Measurements from ENCODE around the gene MRPL55. TPM values are rescaled to one million over a fixed set of nuclear protein-coding genes. Genes with fewer than 3 reads are reported as not detected.

MRPL55 gene
- total and polyA plus RNA-seq, 2 of the 13 experiments (the other 11 are each of a cell fraction or from before 2014, with no cell fraction given): 58.6 to 92.9 TPM

DNA sequence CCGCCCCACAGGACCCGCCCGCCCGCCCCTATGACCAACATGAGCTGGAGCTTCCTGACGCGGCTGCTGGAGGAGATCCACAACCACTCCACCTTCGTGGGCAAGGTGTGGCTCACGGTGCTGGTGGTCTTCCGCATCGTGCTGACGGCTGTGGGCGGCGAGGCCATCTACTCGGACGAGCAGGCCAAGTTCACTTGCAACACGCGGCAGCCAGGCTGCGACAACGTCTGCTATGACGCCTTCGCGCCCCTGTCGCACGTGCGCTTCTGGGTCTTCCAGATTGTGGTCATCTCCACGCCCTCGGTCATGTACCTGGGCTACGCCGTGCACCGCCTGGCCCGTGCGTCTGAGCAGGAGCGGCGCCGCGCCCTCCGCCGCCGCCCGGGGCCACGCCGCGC, 48.6 kb upstream of the MRPL55 start (continued):
- no peak for TF ChIP-seq USF2 (IDR thresholded peaks at IDR 0.05; ENCODE audit: low read depth, low read length)
- no peak for TF ChIP-seq USF2 (CRISPR knock-in tag; IDR thresholded peaks at IDR 0.05; ENCODE audit: borderline replicate concordance)
- TF ChIP-seq ZNF660 (CRISPR knock-in tag; IDR thresholded peaks at IDR 0.05; ENCODE audit: borderline replicate concordance, low read depth): no peak
- TF ChIP-seq ZBTB8A (CRISPR knock-in tag; IDR thresholded peaks at IDR 0.05; ENCODE audit: borderline replicate concordance, low read depth): no peak
- TF ChIP-seq U2AF1 (optimal IDR thresholded peaks at IDR 0.05; ENCODE audit: low read depth, low read length): no peak
- TF ChIP-seq, protein P1, sequence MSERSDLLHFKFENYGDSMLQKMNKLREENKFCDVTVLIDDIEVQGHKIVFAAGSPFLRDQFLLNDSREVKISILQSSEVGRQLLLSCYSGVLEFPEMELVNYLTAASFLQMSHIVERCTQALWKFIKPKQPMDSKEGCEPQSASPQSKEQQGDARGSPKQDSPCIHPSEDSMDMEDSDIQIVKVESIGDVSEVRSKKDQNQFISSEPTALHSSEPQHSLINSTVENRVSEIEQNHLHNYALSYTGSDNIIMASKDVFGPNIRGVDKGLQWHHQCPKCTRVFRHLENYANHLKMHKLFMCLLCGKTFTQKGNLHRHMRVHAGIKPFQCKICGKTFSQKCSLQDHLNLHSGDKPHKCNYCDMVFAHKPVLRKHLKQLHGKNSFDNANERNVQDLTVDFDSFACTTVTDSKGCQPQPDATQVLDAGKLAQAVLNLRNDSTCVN (CRISPR knock-in tag; IDR thresholded peaks at IDR 0.05; ENCODE audit: borderline replicate concordance): no peak
- TF ChIP-seq ZNF350 (CRISPR knock-in tag; IDR thresholded peaks at IDR 0.05; ENCODE audit: borderline replicate concordance, low read depth): no peak

GRCh38 chr1:228156941-228157728, 48.0 kb upstream of the MRPL55 start:
- H3K9me3 ChIP-seq (ENCODE audit: low read length): no peaks in the 10 kb centered on the region
- H3K4me1 ChIP-seq (ENCODE audit: insufficient read depth, low read length): peaks cover 28% of the 10 kb centered on the region
- 52% methylated on average over 5 of the region's 24 CpGs for WGBS (ENCODE audit: low lambda C conversion rate)
- intact Hi-C loops (cut with micrococcal nuclease; ENCODE audit: unreplicated experiment): no loop called here
- H3K4me2 ChIP-seq (ENCODE audit: low read depth, low read length): no peak overlapping the region
- no peaks in the 10 kb centered on the region; a peak in 1 of 5 replicates for H3K27me3 ChIP-seq (ENCODE audit: control insufficient read depth in 1 of 2, insufficient read depth in 2 of 2, low read length in 2 of 2)
- H3K27ac ChIP-seq (ENCODE audit: extremely low read length, insufficient read depth, low read length): no peak overlapping the region
- no peak overlapping the region for H3K9ac ChIP-seq (ENCODE audit: insufficient read depth, low read depth, low read length)
- FAIRE-seq (no peak), ATAC-seq (no peak), DNase-seq (ENCODE audit: low spot score) (no peak)
- H4K20me1 ChIP-seq (ENCODE audit: insufficient read depth, low read length): peaks cover 3% of the 10 kb centered on the region; the same call in 1 of the 2 replicates
- H3K79me2 ChIP-seq (ENCODE audit: insufficient read depth, low read length): no peaks in the 10 kb centered on the region
- CTCF ChIA-PET (ENCODE audit: low intra/inter-chr PET ratio, low total read pairs): no interaction called here
- TF ChIP-seq AGO2 (optimal IDR thresholded peaks at IDR 0.05; ENCODE audit: low read depth, low read length): peak; percentile 65
- TF ChIP-seq ZNF496 (CRISPR knock-in tag; IDR thresholded peaks at IDR 0.05; ENCODE audit: insufficient replicate concordance): no peak
- TF ChIP-seq RERE (CRISPR knock-in tag; IDR thresholded peaks at IDR 0.05; ENCODE audit: low read depth): no peak
- POLR2A ChIA-PET: interaction anchor here (1.4 kb wide), 1 partner anchor 8 kb away, joined by 8 read pairs; the partner anchor contains the start of gene IBA57
- no peak overlapping the region for H2AFZ ChIP-seq (ENCODE audit: low read length)
- no peaks in the 10 kb centered on the region for H3K36me3 ChIP-seq (replicated peaks in 1 of 2; ENCODE audit: control insufficient read depth in 1 of 2, insufficient read depth in 2 of 2, low read length in 2 of 2)
- no peak overlapping the region for H3K4me3 ChIP-seq (replicated peaks in 1 of 3; ENCODE audit: insufficient read depth in 1 of 3, low read depth in 2 of 3, low read length in 3 of 3)
- no TSS peak for BruUV-seq (replicated peaks)
- in situ Hi-C loops (cut with HindIII; ENCODE audit: extremely low pct_ligation_motif_present, low pct_unique_long_range_greater_than_20kb): no loop called here

Measured in HepG2 (cell line).